Skeletal muscle satellite cell (primary cell): Measurements from ENCODE around the gene CDK16.

Experiments
- H3K27me3 ChIP-seq: 2 replicates; pipeline ENCODE4 v1.7.0; 2013; ENCODE audit warnings: low read length; ENCODE audit not compliant: control insufficient read depth, insufficient read depth
- H3K36me3 ChIP-seq: 2 replicates; pipeline ENCODE4 v1.7.0; 2013; ENCODE audit warnings: mild to moderate bottlenecking, control low read depth, low read length; ENCODE audit not compliant: insufficient read depth
- H3K4me1 ChIP-seq: 2 replicates; pipeline ENCODE4 v1.7.0; 2013; ENCODE audit warnings: low read length; ENCODE audit not compliant: control insufficient read depth, insufficient read depth
- H3K4me2 ChIP-seq: 2 replicates; pipeline ENCODE4 v1.7.0; 2013; ENCODE audit warnings: mild to moderate bottlenecking, low read length
- H3K4me3 ChIP-seq: 2 replicates; pipeline ENCODE4 v1.7.0; 2013; ENCODE audit warnings: low read length
- H3K9ac ChIP-seq: 2 replicates; pipeline ENCODE4 v1.7.0; 2013; ENCODE audit warnings: mild to moderate bottlenecking, low read depth, low read length, moderate library complexity
- H3K9me3 ChIP-seq: replicated peaks from 2 replicates; pipeline ENCODE4 v1.7.0; 2013; ENCODE audit warnings: mild to moderate bottlenecking, control low read depth, low read length

CDK16 gene

GRCh38 chrX:47187106-47187677, 31.3 kb upstream of the CDK16 start:
- no peaks in the 10 kb centered on the region for H3K9me3 ChIP-seq
- no peak overlapping the region for H3K9ac ChIP-seq
- H3K27me3 ChIP-seq: peaks cover 5% of the 10 kb centered on the region
- H3K36me3 ChIP-seq: peaks cover 16% of the 10 kb centered on the region
- H3K4me2 ChIP-seq: no peak overlapping the region
- peaks cover 2% of the 10 kb centered on the region for H3K4me1 ChIP-seq
- no peak overlapping the region for H3K4me3 ChIP-seq

- Histone ChIP-seq H3K4me2 (no peak overlapping the region), H3K9me3 (no peaks in the 10 kb centered on the region), H3K9ac (no peak overlapping the region), H3K4me1 (peaks cover 8% of the 10 kb centered on the region), H3K4me3 (no peak overlapping the region), H3K27me3 (peaks cover 4% of the 10 kb centered on the region), H3K36me3 (peaks cover 18% of the 10 kb centered on the region)
Measured at GRCh38 chrX:47189906-47190305, 28.6 kb upstream of the CDK16 start.

- H3K27me3 ChIP-seq: peaks cover 4% of the 10 kb centered on the region
- peaks cover 19% of the 10 kb centered on the region for H3K36me3 ChIP-seq
Measured at GRCh38 chrX:47190445-47191269, 27.8 kb upstream of the CDK16 start.

GRCh38 chrX:47191331-47191730, 27.1 kb upstream of the CDK16 start:
- Histone ChIP-seq H3K4me1 (peaks cover 18% of the 10 kb centered on the region), H3K36me3 (peaks cover 16% of the 10 kb centered on the region), H3K9ac (peak overlapping the region; percentile 81), H3K27me3 (peaks cover 4% of the 10 kb centered on the region), H3K4me3 (peak overlapping the region; percentile 75), H3K9me3 (no peaks in the 10 kb centered on the region), H3K4me2 (peak overlapping the region; percentile 82)

More at GRCh38 chrX:47190445-47191269, 27.8 kb upstream of the CDK16 start:
- Histone ChIP-seq H3K4me1 (peaks cover 11% of the 10 kb centered on the region), H3K9me3 (no peaks in the 10 kb centered on the region), H3K4me3 (peak overlapping the region; percentile 75), H3K4me2 (peak overlapping the region; percentile 82), H3K9ac (peak overlapping the region; percentile 81)

GRCh38 chrX:47191806-47192401, 26.6 kb upstream of the CDK16 start:
- Histone ChIP-seq H3K9ac (peak overlapping the region; percentile 81), H3K36me3 (peaks cover 18% of the 10 kb centered on the region), H3K4me3 (peak overlapping the region; percentile 75), H3K27me3 (peaks cover 4% of the 10 kb centered on the region), H3K4me2 (peak overlapping the region; percentile 82), H3K9me3 (no peaks in the 10 kb centered on the region), H3K4me1 (peaks cover 23% of the 10 kb centered on the region)

- H3K36me3 ChIP-seq: peaks cover 28% of the 10 kb centered on the region
- peak within 1 kb of the TSS; percentile 94 for H3K4me3 ChIP-seq
- no peaks in the 10 kb centered on the region for H3K9me3 ChIP-seq
- H3K27me3 ChIP-seq: no peaks in the 10 kb centered on the region
- H3K4me1 ChIP-seq: peaks cover 40% of the 10 kb centered on the region
- H3K4me2 ChIP-seq: peak within 1 kb of the TSS; percentile 90
- H3K9ac ChIP-seq: peak within 1 kb of the TSS; percentile 99
Measured at GRCh38 chrX:47193475-47194193, 24.8 kb upstream of the CDK16 start, which contains the start of gene UBA1. UBA1 (plus strand) TSS chrX:47193829; CDS start chrX:47198803, 4,974 bp downstream.

GRCh38 chrX:47194194-47194787, 24.2 kb upstream of the CDK16 start:
- Histone ChIP-seq H3K27me3 (no peaks in the 10 kb centered on the region), H3K9me3 (no peaks in the 10 kb centered on the region), H3K4me1 (peaks cover 40% of the 10 kb centered on the region), H3K4me2 (peak overlapping the region; percentile 90), H3K4me3 (peak overlapping the region; percentile 94), H3K9ac (peak overlapping the region; percentile 99), H3K36me3 (peaks cover 35% of the 10 kb centered on the region)

GRCh38 chrX:47196098-47196497, 22.4 kb upstream of the CDK16 start:
- H3K9ac ChIP-seq: peak overlapping the region; percentile 36
- peaks cover 51% of the 10 kb centered on the region for H3K36me3 ChIP-seq
- peak overlapping the region; percentile 30 for H3K4me3 ChIP-seq
- no peaks in the 10 kb centered on the region for H3K27me3 ChIP-seq
- H3K4me2 ChIP-seq: peak overlapping the region; percentile 75
- no peaks in the 10 kb centered on the region for H3K9me3 ChIP-seq
- H3K4me1 ChIP-seq: peaks cover 46% of the 10 kb centered on the region

- H3K4me1 ChIP-seq: peaks cover 44% of the 10 kb centered on the region
- H3K27me3 ChIP-seq: no peaks in the 10 kb centered on the region
- peak overlapping the region; percentile 52 for H3K4me3 ChIP-seq
- H3K9ac ChIP-seq: peak overlapping the region; percentile 18
- peaks cover 65% of the 10 kb centered on the region for H3K36me3 ChIP-seq
- no peaks in the 10 kb centered on the region for H3K9me3 ChIP-seq
- H3K4me2 ChIP-seq: peak overlapping the region; percentile 75
Measured at GRCh38 chrX:47197526-47197925, 21.0 kb upstream of the CDK16 start.

GRCh38 chrX:47198026-47198686, 20.3 kb upstream of the CDK16 start:
- Histone ChIP-seq H3K27me3 (no peaks in the 10 kb centered on the region), H3K4me1 (peaks cover 40% of the 10 kb centered on the region), H3K36me3 (peaks cover 71% of the 10 kb centered on the region), H3K9me3 (no peaks in the 10 kb centered on the region), H3K4me2 (peak overlapping the region; percentile 75), H3K9ac (no peak overlapping the region), H3K4me3 (no peak overlapping the region)
